ENCODE measurements around the gene PIGR.
A peak's percentile ranks its signal among the peaks of the same experiment; 100 is the strongest.

GRCh38 chr1:206925106-206925736 is 21.0 kb downstream of the PIGR start:
- no peak for TF ChIP-seq CTCF (IDR thresholded peaks at IDR 0.05)
- peak in 1 of 4 donors; percentile 41 for TF ChIP-seq POLR2A (IDR thresholded peaks at IDR 0.05)
- peak; percentile 23 to 56 for TF ChIP-seq POLR2AphosphoS5 (IDR thresholded peaks at IDR 0.05)
- no peak for TF ChIP-seq EP300 (IDR thresholded peaks at IDR 0.05)
